AML-193 (cell line): ENCODE data around the gene ZNF556.

Experiments
- DNase-seq, 2 experiments: peaks; one replicate each; lab custom pipeline; 2025; lab: John Stamatoyannopoulos, UW

The ZNF556 gene

DNA sequence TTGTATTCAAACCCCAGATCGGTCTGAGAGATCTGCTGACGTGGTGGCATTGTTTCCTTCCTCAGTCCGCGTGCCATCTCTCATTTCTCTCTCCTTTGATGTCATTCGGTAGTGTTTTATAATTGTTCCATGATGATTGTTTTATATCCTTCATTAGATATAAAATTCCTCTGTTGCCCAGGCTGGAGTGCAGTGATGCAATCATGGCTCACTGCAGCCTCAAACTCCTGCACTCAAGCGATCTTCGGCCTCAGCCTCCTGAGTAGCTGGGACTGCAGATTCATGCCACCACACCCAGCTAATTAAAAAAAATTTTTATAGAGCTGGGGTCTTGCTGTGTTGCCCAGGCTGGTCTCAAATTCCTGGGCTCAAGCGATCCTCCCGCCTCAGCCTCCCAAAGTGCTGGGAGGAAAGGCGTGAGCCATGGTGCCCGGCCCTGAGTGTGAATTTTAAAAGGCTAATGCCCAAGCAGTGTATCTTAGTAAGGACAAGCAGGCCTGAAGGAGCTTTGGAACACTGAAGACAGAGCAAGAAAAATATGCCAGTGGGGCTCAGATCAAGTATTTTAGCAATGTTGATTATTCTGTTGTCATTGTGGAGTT, 38.9 kb downstream of the ZNF556 start:
- DNase-seq: no peak

DNA sequence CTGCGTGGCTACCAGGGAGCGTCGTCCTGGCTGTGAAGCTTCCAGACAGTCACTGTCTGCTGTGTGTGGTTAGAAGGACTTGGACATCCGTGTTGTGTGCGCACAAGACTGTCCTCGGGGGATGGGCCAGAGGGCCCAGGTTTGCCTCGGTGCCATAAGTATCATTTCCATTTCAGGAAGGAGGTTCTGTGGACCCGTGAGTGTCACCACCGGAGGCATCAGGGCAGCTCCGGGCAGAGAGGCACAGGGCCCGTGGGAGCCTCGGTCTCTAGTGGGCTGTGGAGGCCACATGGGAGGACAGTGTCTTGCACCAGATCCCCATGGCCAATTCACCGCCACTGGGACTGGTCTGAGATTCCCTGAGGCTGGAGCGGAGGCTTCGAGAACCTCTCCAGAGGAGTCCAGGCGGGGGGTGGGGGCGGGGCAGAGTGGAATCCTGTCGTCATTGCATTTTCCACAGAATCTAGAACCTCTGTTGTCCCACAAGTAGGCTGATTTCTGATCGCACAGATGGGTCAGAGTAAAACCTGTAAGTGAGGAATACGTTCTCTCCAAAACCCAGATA, 39.6 kb downstream of the ZNF556 start:
- DNase-seq: no peak

DNA sequence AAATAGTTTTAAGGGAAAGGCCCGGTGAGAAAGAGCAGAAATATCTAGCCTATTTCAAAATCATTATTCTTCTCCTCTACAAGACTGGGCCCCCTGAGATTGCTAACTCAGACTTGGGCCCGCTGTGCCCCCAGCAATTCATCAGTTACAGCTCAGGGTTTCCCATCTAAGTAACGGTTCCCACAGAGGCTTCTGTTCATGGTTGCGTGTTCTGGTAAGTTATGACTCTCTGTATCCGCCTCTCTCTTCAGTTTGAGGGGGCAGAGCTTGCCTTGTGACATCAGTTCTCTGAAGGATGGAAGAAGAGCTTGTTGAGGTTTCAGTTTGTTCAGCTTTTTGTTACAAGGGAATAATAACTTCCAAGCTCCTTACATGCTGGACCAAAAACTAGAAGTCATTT, 45.2 kb downstream of the ZNF556 start:
- no peak for DNase-seq

DNA sequence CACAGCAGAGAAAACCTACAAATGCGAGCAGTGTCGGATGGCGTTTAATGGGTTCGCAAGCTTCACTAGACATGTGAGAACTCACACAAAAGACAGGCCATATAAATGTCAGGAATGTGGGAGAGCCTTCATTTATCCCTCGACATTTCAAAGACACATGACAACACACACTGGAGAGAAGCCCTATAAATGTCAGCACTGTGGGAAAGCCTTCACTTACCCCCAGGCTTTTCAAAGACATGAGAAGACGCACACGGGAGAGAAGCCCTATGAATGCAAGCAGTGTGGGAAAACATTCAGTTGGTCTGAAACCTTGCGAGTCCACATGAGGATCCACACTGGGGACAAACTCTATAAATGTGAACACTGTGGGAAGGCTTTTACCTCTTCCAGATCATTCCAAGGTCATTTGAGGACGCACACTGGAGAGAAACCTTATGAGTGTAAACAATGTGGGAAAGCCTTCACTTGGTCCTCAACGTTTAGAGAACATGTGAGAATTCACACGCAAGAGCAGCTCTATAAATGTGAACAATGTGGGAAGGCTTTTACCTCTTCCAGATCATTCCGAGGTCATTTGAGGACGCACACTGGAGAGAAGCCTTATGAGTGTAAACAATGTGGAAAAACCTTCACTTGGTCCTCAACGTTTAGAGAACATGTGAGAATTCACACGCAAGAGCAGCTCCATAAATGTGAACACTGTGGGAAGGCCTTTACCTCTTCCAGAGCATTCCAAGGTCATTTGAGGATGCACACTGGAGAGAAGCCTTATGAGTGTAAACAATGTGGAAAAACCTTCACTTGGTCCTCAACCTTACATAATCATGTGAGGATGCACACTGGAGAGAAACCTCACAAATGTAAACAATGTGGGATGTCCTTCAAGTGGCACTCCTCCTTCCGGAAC, 50.4 kb downstream of the ZNF556 start:
- DNase-seq: no peak

DNA sequence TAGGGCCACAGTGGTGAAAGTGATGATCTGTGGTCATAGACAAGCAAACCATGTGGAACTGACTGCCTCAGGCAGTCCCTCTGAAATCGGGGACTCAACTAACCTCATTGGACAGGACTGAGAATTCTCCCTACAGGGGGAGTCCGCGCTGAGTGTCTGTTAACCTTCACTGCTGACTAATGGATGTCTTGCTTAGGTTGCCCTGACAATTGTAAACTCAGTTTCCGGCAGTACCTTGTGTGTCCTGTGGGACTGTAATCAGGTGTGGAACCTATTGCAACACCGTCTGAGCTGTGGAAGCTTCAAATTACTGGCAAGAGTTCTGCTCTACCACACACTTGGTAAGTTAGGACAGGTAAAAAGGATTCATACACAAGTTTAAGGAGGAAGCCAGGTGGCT, 55.9 kb downstream of the ZNF556 start:
- no peak for DNase-seq

DNA sequence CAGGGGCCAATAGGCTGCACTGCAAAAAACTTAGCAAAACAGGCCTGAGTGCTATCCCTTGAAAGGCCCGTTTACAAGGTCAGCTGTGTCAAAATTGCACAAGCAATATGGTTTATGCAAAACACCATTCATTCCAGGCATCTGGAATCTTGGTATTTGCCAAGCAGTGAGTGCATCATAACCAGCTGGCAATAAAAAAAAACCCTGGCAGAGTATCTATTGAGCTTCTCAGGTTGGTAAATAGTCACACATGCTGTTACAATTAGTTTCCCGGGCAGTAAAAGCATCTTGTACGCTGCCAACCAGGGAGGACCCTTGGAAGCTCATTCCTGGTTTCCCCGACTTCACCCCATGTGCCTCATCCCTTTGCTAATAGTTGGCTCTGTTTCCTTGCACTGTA, 56.4 kb downstream of the ZNF556 start:
- DNase-seq: no peak

DNA sequence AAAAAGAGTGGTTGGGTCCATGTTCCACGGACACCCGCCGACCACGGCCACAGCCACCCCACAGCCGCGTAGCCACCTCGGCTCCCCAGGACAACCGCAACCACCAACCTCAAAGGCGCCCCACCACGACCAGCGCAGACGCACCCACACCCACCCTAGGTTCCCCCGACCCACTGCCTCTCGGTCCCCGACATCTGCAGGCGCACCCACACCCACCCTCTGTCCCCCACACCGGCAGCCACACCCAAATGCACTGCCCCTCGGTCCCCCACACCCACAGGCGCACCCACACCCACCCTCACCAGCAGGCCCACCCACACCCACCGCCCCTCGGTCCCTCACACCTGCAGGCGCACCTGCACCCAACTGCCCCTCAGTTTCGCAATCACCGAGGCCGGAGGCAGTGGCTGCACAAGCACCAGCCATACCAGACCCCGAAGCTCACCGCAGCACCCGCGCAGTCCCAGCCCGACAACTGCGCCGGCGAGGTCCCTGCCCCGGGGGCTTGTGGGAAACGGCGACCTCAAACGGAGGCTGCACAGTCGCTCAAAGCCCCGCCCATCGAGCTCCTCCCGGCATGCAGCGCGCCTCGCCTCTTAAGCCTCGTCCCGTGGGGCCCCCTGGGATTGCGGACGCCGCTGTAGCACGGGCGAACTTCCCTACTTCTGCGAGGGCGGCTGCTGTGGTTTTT, 59.4 kb downstream of the ZNF556 start:
- DNase-seq: no peak

DNA sequence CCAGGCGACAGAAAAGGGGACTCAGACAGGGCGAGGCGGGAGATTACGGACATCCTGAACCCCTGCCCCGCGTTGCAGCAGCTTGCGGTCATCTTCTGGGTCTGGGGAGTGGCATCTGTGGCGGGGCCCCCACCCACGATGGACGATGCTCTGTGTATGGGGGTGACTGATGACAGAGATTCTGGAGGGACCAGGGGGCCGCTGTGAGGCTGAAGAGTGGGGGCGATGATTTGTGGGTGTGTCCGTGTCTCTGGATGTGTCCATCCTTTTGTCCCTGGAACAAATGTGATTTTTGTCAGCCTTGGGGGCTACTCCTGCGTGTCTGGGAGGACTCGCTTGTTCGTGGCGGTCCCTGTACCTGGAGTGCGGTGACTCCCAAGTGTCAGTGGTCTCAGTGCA, 59.9 kb downstream of the ZNF556 start:
- DNase-seq: no peak
